G401 (cell line): ENCODE results near the gene NHSL2. TPM values are rescaled to one million over a fixed set of nuclear protein-coding genes. Genes with fewer than 3 reads are reported as not detected.
"Not testable (repeated sequence)": the region's sequence is repeated elsewhere in the genome, so short reads cannot be mapped to it uniquely, and the experiment has no call there.

ENCODE experiments used
- DNase-seq: peaks from one replicate; pipeline ENCODE4 v3.0.0-alpha.2; 2015; ENCODE audit warnings: low spot score
- in situ Hi-C: cut with HindIII; loops from 2 replicates; pipeline ENCODE4 v1.10.0; 2016; ENCODE audit warnings: low sequenced_read_pairs, mixed read lengths
- total RNA-seq: library from RNA; depleted of rRNA; stranded (reverse); fragments of >200 nt; shearing (Covaris generic); gene quantifications from 2 replicates; pipeline ENCODE4 v1.2.3, GENCODE V29; 2014

Gene NHSL2
- total RNA-seq, 1 experiment from 2014 or later: 0.61 TPM

DNA sequence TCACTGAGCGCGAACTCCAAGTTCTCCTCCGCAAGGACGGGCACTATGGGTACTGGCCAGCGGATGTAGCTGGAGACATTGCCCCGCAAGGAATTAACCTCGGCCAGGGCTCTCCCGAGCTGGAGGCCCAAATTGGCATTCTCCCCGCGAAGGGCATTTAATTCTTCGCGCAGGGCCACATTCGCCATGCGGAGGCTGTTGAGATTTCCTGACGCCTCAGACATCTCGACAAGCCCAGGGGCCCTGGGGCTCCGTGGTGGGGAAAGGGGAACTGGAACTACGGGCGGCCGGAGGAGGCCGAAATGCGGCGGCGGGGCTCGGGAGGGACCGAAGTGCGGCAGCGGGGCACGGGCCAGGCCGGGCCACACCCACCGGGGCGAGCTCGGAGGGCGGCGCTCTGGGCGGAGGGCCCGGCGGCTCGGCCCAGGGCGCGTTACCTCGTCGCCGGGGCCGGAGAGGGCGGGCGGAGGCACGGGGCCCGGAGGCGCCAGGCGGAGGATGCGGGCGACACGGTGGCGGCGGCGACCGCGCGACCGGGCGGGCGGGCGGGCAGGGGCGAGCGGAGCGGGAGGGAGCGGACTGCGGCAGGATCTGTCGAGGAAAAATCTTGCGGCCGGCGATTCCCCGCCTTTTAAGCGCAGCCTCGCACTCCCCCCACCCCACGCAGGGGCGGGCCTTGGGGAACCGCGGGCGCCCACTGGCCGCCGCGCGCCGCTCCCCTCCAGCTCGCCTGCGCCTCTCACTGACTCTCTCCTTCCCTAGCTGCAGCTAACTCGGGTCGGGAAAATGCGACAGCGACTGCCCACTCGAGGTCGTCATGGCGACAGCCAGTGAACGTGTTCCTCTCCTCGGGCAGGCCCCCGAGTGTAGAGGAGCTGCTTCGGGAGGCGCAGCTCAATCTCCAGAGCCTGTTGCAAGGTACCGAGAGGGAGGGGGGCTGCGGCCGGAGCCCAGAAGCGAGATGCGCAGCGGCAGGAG lies 221.0 kb downstream of the NHSL2 start, which contains the start of gene RTL5:
TSS of gene RTL5 (minus strand) at position 599 of the 978 bp plus-strand sequence.
- in situ Hi-C loops: no loop called here
- peak; percentile 96 for DNase-seq

DNA sequence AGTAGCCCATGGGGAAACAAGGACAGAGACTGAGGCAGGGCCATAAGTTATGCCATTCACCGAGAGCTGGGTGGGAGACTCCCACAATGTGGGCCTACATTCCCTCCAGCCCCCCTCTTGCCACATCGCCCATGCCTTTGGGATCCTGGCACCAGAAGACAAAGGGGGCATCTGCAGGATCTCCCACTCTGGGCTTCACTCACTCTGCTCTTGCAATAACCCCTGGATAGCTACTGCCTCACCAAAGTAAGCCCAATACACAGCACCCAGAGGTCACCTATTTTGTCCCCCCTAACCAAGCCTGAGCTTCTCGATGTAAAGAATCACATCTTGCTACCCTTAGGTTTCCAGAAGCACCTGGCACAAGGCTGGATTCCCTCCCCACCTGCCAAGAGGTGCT lies 221.8 kb downstream of the NHSL2 start:
- no peak for DNase-seq
- in situ Hi-C loops: no loop called here

DNA sequence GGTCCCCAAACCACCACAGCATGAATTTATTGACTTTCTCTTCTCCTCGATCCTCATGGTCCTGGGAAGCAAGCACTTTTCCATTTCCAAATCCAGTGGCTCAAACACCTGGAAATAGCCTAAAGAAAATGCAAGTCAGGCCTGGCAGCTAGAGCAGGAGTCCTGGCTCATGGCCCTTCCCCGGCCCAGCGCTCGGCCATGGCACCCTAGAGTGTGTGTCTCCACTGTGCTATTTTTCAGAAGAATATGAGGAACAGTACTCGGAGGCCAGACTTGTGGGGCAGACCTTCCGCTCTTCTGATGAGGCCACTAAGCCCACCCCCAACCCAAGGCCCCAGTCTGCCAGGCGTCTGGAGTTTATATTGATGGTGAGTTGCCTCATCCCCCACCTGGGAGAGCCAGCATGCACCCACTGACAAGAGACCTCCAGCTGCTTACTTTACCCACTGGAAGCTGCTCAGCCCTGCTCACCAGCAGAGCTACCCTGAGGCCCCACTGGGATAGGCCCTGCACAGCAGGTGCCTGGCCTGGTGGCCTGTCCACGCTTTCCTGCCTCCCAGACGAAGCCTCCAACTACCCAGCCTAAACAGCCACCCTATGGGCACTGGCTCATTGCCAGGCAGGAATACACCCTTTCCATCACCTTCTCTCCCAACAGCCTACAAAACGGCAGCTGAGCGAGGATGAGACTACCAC lies 223.4 kb downstream of the NHSL2 start:
- in situ Hi-C loops: no loop called here
- DNase-seq: no peak

DNA sequence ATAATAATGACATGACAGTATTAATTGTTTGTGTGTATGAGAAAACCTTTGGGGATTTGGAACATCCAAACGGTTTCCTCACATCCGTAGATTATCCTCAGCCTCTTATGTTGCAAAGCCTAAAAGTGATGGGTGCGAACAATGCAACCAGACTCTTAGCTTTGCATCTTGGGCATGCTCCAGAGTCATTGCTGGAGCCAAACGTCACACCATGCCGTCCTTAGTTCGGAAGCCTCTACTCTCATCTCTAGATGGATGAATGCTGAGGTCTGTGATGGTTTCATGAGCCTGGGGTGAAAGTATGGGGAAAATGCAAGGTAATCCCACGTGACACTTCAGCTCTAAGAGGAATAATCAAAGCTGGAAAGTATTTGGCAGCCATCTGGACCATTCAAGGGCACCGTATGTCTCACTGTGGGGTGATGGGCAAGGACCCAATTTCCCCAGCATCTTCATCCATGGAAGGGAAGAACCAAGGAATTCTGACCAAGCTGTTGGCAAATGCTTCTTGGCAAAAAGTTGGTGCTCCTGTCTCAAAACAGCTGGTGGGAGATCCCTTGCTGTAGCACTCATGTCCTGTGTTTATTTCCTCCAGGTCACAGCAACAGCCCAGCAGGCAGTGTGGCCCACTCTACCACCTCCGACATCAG lies 227.3 kb downstream of the NHSL2 start:
- peak; percentile 81 for DNase-seq
- in situ Hi-C loops: no loop called here

DNA sequence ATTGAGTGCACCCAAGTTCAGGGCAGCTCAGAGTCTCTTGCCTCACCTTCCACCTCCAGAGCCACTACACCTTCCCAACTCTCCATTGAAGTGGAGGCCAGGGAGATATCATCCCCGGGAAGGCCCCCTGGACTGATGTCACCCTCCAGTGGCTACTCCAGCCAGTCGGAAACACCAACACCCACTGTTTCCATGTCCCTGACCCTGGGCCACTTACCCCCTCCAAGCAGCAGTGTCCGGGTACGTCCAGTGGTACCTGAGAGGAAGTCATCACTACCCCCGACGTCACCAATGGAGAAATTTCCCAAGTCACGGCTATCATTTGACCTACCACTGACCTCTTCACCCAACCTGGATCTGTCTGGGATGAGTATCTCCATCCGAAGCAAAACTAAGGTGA lies 228.9 kb downstream of the NHSL2 start:
- DNase-seq: no peak
- in situ Hi-C loops: no loop called here

DNA sequence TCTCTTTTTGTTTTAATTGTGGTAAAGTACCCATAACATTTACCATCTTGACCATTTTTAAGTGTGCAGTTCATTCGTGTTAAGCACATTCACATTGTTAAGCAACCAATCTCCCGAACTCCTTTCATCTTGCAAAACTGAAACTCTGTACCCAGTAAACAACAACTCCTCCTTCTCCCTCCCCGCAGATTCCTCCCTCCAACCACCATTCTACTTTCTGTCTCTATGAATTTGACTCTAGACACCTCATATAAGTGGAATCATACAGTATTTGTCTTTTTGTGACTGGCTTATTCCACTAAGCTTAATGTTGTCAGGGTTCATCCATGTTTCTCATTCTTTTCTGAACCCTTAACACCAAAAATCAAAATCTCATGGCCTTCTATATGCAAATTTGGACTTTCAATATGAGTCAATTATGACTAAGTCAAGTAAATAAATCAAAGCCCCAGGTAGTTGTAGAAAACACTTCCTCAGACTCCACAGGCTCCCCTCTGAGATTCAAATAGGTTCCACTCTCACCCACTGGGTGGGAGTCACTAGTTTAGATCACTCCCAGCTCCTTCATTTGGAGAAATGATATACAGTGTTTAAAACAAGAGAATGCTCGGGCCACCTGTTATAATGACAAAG lies 230.8 kb downstream of the NHSL2 start:
- DNase-seq: no peak
- in situ Hi-C loops: no loop called here

DNA sequence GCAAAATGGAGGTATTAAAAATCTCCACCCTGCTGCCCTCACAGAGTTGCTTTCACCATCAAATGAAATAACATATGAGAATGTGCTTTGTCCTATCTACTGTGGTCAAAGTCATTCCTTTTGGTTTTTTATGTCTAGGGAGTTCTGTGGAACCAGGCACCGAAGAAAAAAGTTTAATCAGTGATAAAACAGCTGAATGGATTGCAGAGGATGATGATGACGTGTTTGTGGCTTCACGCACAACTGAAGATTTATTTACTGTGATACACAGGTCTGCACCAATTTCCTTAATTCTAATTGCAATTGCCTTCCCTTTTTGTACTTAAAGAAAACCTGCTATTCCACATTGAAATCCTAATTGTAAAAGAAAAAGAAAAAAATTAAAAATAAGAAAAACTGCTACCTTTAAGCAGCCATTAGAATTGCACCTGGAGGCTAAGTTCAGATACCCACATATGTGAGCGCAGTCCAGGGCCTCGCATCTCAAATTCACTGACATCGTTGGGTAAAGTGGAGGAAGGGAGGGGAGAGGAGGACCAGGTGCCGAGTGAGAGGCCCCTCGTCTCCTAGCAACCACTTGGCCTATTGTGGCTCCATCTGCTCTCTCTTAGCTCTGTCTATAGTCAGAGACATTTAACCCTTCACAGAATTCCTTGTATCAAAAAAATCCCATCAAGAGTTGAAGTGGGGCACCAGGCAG lies 231.6 kb downstream of the NHSL2 start:
- DNase-seq: peak; percentile 94
- in situ Hi-C loops: no loop called here

DNA sequence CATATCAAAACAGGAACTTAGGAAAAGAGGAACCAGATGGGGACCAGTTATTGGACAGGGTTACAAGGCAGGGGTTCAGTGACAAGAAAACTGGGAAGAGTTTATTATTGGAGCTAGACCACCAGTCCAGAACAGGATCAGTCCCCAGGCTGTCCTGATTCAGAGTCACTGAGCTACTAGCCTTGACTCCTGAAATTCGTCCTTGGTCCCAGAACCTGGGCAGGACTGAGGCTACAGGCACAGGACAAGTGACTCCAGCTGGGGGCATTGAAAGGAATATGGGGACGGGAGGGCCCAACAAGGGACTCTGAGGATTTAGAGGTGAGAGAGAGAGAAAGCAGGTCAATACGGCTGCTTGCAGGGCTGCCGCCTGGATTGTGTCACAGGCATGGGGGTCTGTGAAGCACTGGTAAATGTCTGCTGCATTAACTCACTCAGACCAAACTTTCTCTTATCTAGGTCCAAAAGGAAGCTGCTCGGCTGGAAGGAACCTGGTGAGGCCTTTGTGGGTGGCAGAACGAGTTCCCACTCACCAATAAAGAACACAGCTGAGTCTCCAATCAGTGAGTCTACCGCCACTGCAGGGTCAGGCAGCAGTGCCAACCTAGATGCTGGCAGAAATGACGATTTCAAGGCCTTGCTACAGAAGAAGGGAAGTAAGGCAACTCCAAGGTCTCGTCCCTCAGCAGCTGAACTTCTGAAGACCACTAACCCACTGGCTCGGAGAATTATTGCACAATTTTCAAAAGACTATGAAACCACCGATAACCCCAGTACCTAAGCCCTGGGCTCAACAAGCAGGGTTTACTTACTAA lies 232.4 kb downstream of the NHSL2 start:
- in situ Hi-C loops: no loop called here
- DNase-seq: peak; percentile 25

DNA sequence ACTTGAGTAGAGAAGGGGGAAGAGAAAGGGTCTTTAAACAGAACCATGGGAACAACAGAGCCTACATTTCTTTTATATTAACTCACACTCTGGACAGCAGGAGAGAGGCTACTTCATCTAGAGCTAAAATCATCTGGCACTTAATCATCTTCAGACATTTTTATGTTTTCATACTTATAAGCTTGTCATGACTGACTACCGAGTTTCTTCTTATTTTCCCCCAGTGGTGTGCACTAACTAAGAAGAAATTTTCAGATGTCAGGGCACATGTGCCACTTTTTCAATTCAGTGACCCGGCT lies 232.9 kb downstream of the NHSL2 start:
- in situ Hi-C loops: no loop called here
- no peak for DNase-seq

DNA sequence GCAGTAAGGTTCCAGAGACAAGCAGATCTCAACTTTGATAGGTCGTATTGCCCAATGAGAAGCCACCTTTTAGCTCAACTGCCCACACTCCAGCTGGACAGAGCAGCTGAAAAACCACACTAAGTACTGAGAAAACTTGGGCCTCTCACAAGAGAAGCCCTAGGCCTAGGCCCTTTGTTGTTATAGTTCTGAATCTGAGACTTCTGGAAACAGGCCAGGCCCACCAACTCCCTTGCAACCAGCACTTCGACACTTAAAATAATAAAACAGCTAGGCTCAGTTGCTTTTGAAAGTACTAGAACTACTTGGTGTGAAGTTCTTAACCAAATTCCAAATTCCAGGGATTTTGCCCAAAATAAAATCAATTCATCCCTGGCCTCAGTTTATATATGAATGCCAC lies 234.5 kb downstream of the NHSL2 start:
- in situ Hi-C loops: no loop called here

DNA sequence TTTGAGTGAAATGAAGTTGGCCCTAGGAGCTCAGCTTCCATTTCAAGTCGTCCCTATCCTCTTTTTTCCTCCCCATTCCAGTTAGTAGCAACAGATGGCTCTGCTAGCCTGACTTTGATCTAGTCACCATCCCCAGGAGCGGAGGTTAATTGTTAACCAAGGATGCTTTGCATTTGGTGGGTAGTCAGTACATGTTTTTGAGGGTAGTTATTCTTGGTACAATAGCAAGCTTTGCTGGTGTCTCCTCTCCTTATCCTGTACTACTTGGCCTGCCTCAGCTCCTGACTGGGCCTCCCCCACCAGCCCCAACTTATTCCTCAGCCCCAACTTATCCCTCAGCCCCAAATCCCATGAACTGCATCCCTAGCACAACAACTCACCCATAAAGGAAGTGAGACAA lies 235.9 kb downstream of the NHSL2 start:
- in situ Hi-C loops: no loop called here
- no peak for DNase-seq

More for the DNA sequence above, 234.5 kb downstream of the NHSL2 start:
- DNase-seq: no peak

DNA sequence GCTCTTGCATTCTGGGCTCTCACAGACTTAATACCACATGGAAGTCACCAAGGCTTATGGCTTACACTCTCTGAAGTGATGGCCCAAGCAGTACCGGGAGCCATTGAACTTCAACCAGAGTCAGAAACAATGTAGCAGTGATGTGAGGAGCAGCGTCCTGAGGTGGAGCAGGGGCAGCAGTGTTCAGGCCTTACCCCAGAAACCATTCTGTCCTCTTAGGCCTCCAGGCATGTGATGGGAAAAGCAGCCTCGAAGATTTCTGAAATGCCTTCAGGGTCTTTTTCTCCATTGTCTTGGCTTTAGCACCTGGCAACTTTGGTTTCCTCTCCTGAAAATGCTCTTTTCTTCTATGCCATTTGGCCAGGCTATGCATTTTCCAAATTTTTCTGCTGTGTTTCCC lies 248.1 kb downstream of the NHSL2 start:
- in situ Hi-C loops: no loop called here

DNA sequence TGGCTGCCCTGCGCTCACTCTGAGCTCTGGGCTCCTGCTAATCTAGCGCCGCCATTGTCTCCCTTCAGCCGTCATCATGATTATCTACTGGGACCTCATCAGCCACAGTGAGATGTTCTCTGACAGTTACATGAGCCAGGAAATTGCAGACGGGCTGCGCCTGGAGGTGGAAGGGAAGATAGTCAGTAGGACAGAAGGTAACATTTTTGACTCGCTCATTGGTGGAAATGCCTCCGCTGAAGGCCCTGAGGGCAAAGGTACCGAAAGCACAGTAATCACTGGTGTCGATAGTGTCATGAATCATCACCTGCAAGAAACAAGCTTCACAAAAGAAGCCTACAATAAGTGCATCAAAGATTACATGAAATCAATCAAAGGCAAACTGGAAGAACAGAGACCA lies 249.1 kb downstream of the NHSL2 start:
- in situ Hi-C loops: no loop called here

More for the DNA sequence above, 248.1 kb downstream of the NHSL2 start:
- DNase-seq: no peak

DNA sequence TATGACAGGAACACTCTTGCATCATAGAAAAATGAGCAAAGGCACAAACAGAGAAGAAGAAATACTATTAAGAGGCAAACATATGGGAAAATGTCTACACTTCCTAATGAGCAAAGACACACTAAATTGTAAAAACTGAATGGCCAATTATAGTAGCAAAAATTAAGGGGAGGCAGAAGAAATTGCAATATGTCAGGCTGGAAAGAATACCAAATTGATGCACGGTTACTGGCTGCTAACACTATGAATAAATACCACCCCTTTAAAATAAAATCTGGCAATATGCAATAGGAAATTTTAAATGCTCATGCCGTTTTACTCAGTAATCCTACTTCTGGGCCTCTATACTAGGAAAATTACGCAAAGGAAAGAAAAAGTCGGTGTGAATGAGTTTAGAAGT lies 254.9 kb downstream of the NHSL2 start:
- no peak for DNase-seq
- in situ Hi-C loops: no loop called here

More for the DNA sequence above, 249.1 kb downstream of the NHSL2 start:
- no peak for DNase-seq

DNA sequence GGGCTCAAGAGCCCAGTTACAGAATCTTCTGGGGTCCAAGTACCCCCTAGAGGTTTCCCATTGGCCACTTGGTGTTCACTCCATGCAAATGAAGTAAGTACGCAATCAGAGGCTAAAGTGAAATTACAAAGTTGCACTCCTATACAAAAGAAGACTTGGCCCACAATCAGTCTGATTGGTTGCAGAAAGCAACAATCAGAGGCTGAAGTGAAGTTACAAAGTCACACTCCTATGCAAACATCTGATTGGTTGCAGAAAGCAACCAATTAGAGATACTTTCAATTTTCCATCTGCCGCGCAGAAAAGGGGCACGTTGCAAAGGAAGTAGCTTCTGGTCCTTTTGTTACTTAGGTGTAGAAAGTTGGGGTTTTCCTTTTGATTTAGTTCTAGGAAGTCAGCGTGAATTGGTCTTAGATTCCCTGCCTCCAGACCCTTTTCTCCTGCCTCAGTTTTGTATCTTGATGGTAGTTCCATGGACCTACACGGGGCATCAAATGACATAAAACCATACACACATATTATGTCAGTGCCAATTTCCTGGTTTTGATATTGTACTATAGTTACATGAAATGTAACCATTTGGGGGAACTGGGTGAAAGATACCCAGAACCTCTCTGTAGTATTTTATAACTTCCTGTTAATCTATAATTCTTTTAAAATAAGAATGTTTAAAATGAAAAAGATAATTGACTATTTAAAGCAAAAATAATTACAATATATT lies 258.5 kb downstream of the NHSL2 start:
- in situ Hi-C loops: no loop called here
- DNase-seq: no peak

DNA sequence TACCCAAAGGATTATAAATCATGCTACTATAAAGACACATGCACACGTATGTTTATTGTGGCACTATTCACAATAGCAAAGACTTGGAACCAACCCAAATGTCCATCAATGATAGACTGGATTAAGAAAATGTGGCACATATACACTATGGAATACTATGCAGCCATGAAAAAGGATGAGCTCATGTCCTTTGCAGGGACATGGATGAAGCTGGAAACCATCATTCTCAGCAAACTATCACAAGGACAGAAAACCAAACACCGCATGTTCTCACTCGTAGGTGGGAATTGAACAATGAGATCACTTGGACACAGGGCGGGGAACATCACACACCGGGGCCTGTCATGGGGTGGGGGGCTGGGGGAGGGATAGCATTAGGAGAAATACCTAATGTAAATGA lies 265.6 kb downstream of the NHSL2 start:
- in situ Hi-C loops, DNase-seq: not testable (repeated sequence)

DNA sequence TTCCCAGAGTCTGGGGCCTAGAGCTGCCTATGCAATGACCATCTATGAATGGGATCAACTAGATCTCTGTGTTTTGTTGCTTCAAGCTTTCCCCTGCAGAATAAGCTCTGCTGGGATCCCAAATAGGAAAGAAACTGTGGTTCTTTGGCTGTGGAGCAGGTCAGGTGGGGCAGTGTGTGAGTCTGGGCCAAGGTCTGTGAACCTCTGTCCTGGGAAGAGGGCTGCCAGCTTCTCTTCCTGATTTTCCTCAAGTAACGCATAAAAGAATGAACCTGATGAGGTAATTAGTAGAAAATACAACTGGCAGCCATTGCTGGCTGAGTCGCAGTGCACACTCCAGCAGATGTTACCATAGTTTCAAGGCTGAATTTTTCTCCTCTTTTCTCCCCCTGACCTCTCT lies 266.3 kb downstream of the NHSL2 start:
- in situ Hi-C loops: no loop called here

DNA sequence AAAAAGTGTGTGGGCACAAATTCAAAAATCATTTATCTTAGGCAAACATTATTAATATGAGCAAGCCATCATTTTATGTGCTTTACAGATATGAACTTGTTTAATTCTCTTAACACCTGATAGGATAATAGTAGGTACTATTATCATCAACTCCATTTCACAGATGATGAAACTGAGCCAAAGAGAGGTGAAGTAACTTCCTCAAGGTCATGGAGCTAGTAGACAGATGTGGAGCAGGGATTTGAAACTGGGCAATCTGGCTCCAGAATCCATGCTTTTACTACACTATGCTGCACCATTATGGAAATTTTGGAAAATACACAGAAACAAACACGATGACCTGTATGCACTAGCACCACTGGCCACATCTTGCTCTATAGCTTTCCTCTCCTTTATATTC lies 269.9 kb downstream of the NHSL2 start:
- no peak for DNase-seq
- in situ Hi-C loops: no loop called here

More for the DNA sequence above, 266.3 kb downstream of the NHSL2 start:
- DNase-seq: no peak
